NCI-H1694 (cell line): ENCODE results near the gene SLC25A10.
"Not testable (repeated sequence)": the region's sequence is repeated elsewhere in the genome, so short reads cannot be mapped to it uniquely, and the experiment has no call there.

ENCODE experiments used
- DNase-seq: peaks from one replicate; lab custom pipeline; 2025; lab: John Stamatoyannopoulos, UW

Gene SLC25A10, protein sequence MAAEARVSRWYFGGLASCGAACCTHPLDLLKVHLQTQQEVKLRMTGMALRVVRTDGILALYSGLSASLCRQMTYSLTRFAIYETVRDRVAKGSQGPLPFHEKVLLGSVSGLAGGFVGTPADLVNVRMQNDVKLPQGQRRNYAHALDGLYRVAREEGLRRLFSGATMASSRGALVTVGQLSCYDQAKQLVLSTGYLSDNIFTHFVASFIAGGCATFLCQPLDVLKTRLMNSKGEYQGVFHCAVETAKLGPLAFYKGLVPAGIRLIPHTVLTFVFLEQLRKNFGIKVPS

GRCh38 chr17:81711814-81712467 is at the start of gene SLC25A10:
TSS of gene SLC25A10 (plus strand) at chr17:81712284. CDS start at chr17:81712427, 143 bp downstream.
- DNase-seq = no peak

DNA sequence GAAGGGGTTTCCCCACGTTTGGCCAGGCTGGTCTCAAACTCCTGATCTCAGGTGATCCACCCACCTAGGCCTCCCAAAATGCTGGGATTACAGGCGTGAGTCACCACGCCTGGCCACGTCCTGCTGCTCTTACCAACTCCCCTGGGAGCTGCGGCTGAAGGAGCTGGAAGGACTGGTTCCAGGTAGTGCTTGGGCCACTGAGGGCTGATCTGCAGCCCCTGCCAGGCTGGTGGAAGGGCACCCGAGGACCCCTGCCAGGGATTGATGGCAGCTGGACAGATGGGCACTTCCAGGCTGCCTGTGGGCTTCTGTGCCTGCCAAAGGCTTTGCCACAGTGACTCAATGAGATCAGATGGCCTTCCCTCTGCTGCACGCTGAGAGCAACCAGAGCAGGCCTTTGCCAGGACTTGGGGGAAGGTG is 48.0 kb upstream of the SLC25A10 start:
- no peak for DNase-seq

DNA sequence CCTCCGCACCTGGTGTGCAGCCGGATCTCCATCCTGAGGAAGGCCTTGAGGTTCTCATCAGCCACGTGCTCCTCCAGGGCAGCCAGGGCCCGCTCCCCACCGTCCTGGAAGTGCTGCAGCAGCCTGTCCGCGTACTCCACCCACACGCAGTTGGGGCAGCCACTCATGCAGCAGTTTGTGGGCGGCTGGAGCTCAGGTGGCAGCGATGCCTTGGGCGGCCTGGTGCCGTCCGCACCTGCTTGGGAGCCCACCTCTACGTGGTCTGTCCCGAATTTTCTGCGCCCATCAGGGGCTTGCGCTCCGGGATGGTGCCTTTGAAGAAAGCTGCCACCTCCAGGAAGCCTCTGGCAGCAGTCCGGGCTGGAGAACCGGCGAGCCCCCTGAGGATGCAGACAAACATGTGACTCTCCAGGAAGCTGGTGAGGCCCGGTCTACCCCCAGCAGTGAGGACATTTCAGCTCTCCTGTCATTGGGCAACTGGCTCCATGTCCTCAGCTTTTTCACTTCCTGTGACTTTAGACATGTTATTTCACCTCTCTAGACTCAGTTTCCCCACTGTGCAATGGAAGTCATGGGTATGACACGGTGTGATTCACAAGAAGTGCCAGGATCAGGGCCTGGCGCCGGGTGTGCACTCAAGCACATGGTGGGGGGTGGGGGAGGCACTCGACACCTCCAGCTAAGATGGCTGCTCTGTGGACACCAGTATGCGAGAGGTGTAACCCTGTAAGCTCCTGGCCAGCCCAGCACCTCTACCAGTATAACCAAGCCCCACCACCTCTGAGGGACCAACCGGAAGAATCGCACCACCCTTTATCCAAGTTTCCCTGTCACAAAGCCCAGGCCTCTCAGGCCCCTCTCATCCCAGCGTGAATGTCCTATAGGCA is 46.6 kb upstream of the SLC25A10 start:
- DNase-seq = no peak

DNA sequence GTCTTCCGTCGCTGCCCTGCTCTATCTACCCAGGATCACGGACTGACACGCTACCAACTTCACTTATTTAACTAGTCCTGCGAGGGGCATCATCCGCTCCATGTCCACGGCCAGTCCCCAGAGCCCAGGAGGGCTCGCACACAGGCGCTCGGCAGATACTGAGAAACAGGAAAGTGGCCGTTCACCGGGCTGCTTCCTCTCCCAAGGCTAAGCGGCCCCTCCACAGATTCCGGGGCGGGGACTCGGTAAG is 46.1 kb upstream of the SLC25A10 start:
- no peak for DNase-seq

- DNase-seq = peak; percentile 82
Observed at GRCh38 chr17:81666342-81667191, 45.5 kb upstream of the SLC25A10 start, which contains the start of the genes CCDC137 and OXLD1. TSS of gene CCDC137 (plus strand) at chr17:81666737. CDS start at chr17:81666767, 30 bp downstream. TSS of gene OXLD1 (minus strand) at chr17:81666605. CDS start at chr17:81666577, 28 bp downstream.

DNA sequence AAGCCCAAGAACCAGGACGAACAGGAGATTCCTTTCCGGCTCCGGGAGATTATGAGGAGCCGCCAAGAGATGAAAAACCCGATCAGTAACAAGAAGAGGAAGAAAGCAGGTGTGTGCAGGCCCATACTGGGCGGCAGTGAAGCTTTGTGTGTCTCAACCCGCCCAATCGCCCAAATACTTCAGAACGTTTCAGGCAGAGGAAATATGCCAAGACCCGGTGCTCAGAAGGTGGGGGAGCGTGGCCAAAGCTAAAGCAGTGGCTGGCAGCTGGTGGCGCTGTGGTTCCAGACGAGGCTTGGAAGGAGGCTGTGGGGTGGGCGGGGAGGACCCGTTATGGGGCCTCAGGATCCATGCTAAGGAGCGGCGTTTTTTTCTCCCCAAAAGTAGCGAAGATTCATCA is 44.3 kb upstream of the SLC25A10 start:
- no peak for DNase-seq

- no peak for DNase-seq
Observed at GRCh38 chr17:81672504-81672903, 39.6 kb upstream of the SLC25A10 start.

DNA sequence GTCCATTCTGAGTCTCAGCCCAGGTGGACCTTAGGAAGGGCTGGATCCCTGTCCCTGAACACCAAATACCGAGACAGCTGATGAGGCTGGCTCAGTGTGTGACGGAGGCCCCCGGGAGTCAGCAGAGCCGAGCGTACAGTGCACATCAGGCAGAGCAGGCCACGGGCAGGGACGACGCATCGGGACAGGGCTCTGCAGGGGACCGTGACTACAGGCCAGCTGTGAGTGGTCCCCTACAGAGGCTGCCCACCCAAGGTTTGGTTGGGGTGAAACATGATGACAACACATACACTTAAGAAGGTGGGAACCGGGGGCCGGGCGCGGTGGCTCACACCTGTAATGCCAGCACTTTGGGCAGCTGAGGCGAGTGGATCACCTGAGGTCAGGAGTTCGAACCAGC is 39.1 kb upstream of the SLC25A10 start:
- DNase-seq = no peak

GRCh38 chr17:81673561-81674258 is 38.4 kb upstream of the SLC25A10 start:
- DNase-seq = no peak

DNA sequence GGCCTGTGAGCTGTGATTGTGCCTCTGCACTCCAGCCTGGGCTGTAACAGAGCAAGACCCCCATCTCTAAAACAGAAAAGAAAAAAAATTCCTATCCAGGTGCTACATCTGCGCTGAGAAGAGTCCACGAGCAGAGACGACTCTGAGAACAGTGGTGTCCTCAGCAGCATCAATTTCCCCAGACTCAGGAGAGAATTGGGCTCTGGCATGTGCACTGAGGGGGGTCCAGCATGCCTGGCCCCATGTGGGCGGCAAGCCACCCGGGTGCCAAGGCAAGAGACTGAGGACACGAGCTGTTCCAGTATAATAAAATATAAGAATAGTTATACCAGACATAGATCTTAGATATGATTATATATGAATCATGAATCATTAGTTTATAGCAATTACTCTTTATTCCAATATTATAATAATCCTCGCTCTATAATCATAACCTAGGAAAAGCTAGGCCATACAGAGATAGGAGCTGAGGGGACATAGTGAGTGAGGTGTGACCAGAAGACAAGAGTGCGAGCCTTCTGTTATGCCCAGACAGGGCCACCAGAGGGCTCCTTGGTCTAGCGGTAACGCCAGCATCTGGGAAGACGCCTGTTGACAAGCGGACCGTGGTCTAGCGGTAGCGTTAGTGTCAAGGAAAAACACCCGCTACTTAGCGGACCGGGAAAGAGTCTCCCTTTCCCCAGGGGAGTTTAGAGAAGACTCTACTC is 36.4 kb upstream of the SLC25A10 start:
- not testable (repeated sequence) for DNase-seq

- DNase-seq = no peak
Observed at GRCh38 chr17:81676906-81677305, 35.2 kb upstream of the SLC25A10 start.

GRCh38 chr17:81680150-81680549 is 31.9 kb upstream of the SLC25A10 start:
- DNase-seq = no peak

DNA sequence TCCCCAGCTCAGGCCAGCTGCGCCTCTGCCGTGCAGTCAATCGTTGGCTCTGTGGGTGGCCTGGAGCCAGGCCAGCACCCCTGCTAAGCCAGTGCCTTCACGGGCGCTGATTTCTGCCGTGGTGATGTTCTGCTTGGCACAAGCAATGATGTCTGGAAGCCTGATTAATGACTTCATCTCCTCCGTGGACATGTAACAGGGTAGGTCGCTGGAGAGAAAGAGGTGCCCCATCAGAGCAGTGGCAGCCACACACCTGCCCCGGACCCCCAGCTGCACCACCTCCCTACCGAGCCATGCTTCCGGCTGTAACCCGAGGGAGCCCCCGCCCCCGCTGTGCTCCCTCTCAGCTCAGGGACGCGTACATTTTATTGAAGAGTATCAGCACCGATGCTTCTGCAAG is 30.4 kb upstream of the SLC25A10 start:
- DNase-seq = no peak

GRCh38 chr17:81682565-81683207 is 29.4 kb upstream of the SLC25A10 start:
- no peak for DNase-seq

- DNase-seq = no peak
Observed at GRCh38 chr17:81683208-81683583, 28.9 kb upstream of the SLC25A10 start.

DNA sequence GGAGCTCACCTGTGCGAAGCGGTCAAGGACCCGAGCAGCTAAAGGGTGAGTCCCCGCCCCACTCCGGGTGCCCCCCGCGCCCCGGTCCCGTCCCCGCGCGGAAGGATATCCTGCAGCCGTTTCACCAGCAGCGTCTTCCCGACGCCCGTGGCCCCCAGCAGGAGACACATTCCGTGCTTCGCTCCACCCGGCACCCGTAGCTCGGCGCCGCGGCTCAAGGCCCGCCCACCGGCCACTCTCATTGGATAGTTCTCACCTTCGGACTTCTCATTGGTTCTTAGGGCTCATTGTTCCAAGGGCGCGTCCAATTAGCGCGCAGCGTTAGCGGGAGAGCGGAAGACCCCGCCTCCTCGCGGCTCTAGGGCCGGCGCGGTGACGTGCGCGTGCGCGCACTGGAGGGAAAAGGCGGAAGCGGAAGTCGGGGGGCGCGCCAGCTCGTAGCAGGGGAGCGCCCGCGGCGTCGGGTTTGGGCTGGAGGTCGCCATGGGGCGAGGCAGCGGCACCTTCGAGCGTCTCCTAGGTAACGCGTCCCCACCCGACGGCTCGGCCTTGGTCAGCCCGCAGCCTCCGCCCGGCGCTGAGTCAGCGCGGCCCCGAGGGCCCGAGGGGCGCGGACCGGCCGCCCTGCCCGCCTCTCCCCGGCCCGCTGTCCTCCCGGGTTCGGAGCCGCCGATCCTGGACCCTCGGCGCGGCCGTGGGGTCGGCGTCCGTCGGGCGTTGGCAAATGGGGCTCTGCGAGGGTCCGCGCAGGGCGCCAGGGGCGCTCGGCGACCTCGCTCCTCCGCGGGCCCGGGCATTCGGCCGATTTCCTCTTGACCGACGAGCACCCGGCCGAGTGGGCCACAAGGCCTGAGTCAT is 28.3 kb upstream of the SLC25A10 start, which contains the start of the genes ARL16 and HGS:
TSS of gene ARL16 (minus strand) at position 214 of the 858 bp plus-strand sequence. CDS start at position 170, 44 bp downstream.
TSS of gene HGS (plus strand) at position 428 of the 858 bp plus-strand sequence. CDS start at position 484, 56 bp downstream.
- peak; percentile 98 for DNase-seq

DNA sequence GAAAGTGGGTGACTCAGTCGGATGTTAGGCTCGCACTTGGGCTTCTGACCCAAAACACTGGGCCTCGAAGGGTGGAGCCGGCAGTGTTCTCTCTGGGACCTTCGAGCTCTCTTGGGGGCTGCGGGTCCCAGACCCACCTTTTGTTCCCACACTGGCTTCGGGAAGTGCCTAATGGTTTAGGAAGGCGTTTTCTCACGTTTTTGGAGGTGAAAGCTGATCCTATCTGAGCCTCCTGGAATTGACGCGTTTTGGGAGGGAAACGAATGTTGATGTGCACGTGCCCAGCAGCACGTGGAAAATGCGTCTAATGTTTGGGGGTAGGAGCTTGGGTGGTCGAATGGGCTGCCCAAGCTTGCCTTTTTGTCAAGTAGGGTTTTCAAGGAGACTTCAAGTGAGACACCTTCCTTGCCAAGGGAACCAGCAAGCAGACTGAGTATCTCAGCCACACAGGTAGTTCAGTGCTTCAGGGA is 27.6 kb upstream of the SLC25A10 start:
- no peak for DNase-seq

DNA sequence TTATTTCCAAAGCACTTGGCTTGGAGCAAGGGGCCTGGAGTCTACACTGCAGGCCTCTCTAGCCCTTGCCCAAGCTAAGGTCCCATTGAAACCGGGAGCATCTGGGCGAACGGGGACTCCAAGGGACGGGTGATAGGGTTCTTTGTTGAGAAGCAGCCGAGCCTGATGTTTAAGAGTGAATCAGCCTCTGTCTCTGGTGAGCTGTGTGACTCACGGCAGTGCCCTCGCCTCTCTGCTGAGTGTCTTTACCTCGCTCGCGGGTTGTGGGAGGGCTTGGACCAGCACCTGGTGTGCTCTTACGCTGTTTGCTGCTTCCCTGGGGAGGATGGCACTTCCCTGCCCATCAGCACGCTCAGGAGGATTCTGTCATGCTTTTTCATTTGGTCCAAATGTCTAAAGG is 27.0 kb upstream of the SLC25A10 start:
- DNase-seq = no peak

GRCh38 chr17:81686614-81687013 is 25.5 kb upstream of the SLC25A10 start:
- DNase-seq = no peak
